Fibroblast of skin of left biceps (primary cell): ENCODE measurements around the gene MAP3K7CL.
"Not testable (repeated sequence)": the region's sequence is repeated elsewhere in the genome, so short reads cannot be mapped to it uniquely, and the experiment has no call there.

ENCODE experiments used
- DNase-seq, 2 experiments: peaks; one replicate each; pipeline ENCODE4 v3.0.0-alpha.2; 2013; ENCODE audit warnings: low read depth in 2 of 2

MAP3K7CL gene

DNA sequence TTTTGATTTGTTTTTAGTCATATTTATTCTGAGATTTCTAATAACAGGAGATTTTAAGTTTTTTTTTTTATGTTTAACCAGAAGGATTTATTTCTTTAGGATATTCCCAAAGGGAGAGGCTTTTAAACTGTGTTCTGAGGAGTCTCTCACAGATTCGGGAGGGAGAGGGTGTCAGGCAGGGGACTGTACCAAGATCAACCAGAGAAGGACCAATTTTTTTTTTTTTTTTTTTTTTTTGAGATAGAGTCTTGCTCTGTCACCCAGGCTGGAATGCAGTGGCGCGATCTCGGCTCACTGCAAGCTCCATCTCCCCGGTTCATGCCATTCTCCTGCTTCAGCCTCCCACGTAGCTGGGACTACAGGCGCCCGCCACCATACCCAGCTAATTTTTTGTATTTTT is 37.0 kb downstream of the MAP3K7CL start:
- DNase-seq: not testable (repeated sequence)

DNA sequence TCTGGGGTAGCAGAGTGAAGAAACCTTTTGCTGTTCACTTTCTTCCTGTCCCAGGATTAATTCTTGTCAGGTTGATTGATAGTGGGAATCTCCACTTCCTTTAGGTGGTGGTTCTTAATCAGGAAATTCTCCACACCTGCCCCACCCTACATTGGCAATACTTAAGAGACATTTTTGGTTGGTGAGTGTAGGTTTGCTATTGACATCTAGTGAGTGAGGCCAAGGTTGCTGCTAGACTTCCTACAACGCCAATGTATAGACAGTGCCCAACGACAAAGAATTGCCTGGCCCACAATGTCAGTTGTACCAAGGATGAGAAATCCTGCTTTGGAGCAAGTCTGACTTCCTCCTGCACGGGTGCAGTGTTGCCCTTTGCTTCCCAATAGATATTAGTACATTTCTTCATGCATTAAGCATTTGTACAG is 38.5 kb downstream of the MAP3K7CL start:
- DNase-seq: no peak

DNA sequence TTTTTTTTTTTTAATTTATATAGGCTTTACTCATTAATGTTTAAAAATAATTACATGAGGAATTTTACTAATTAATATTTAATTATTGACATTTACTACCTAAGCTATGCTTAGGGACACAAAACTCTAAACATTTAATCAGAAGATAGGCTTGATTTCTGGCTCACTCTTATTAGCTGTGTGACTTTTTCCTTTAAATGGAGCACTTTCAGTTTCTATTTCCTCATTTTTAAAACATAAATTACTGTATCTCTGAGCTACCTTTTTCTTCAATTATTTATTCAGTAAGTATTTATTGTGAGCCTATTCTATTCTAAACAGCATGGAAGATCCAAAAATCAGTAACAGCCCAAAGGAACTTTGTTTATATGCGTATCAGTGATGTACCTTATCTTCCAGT is 40.5 kb downstream of the MAP3K7CL start:
- no peak for DNase-seq

DNA sequence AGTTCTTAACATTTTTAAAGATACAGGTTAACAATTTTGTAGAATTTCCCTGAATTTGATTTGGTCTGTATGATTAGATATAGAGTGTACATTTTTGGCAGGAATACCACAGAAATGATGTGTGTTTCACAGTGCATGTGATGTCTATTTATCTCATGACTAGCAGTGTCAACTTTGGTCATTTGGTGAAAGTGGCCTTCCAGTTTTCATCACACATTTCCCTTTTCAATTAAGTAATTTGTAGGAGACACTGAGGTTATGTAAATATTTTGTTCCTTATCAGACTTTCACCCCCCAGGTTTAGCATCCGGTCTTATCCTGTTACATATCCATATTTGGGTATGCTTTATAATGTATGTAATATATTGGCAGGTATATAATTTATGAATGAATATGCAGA is 41.8 kb downstream of the MAP3K7CL start:
- no peak for DNase-seq

DNA sequence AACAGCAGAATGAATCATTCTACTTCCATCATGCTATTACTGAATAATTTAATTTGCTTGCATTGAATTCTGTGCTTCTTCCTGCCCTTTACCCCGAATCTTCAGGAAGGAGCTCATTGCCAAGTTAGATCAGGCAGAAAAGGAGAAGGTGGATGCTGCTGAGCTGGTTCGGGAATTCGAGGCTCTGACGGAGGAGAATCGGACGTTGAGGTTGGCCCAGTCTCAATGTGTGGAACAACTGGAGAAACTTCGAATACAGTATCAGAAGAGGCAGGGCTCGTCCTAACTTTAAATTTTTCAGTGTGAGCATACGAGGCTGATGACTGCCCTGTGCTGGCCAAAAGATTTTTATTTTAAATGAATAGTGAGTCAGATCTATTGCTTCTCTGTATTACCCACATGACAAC is 44.2 kb downstream of the MAP3K7CL start:
- no peak for DNase-seq

DNA sequence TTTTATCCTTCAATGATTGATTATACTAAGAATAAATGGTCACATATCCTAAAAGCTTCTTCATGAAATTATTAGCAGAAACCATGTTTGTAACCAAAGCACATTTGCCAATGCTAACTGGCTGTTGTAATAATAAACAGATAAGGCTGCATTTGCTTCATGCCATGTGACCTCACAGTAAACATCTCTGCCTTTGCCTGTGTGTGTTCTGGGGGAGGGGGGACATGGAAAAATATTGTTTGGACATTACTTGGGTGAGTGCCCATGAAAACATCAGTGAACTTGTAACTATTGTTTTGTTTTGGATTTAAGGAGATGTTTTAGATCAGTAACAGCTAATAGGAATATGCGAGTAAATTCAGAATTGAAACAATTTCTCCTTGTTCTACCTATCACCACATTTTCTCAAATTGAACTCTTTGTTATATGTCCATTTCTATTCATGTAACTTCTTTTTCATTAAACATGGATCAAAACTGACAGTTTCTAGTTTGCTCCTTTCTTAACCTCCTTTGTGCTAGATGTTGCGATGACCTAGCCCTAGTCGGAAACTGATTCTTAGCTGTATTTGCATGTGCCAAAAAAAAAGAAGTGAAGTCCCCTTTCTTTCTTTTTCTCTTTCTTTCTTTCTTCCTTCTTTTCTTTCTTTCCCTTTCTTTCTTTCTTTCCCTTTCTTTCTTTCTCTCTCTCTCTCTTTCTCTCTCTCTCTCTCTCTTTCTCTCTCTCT is 45.1 kb downstream of the MAP3K7CL start:
- DNase-seq: no peak

DNA sequence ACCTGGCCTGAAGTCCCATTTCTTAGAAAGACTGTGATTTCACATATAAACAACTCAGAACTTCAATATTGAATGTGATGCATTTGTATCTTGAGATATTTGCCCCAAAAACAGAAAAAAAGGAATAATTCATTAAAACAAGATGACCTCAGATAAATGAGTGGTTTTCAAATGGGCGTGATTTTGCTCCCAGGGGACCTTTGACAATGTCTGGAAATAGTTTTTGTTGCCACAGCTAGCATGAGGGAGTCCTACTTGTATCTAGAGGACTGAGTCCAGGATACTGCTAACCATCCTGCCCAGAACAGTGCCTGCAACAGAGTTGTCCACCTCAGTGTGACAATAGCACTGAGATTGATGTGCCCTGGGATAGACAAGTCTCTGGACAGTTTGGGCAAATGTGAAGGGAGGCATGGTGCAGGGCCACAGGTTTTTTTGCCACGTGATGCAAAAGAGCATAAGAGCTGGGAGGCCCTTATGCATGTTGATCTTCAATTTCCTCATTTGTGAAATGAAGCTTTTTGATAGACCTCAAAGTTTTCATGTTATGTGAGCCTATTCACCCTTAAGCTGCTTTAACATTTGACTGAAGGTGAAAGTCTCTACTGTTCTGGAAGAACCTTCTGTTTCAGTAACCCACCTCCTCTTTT is 46.2 kb downstream of the MAP3K7CL start:
- DNase-seq: no peak

DNA sequence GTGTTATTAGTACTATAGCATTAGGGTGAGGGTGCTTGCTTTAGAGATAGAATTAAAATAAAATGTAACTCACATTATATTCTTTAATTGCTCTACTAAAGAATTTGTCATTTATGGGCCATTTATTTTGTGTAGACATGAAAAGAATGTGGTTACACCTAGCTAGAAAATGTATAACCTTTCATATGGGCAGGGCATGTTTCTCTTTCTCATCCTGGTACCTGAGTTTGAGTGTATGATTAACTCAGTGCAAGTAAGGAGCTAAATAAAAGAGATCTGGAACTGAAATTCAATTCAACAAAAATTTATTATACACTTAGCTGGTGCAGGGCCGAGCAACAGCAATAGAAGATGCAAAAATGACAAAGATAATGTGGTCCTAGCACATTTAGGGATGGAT is 47.4 kb downstream of the MAP3K7CL start:
- DNase-seq: no peak

DNA sequence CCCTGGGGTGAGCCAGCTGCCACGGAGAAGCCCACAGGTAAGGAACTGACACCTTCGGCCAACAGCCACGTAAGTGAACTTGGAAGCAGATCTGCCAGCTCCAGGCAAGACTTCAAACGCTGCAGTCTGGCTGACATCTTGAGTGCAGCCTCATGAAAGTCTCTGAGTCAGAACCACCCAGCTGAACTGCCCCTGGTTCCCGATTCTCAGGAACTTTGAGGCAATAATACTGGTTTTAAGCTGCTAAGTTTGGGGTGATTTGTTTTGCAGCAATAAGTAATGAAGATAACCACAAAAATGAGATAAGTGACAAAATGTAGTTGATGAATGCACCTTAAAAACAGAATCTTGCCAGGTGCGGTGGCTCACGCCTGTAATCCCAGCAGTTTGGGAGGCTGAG is 48.5 kb downstream of the MAP3K7CL start:
- no peak for DNase-seq

DNA sequence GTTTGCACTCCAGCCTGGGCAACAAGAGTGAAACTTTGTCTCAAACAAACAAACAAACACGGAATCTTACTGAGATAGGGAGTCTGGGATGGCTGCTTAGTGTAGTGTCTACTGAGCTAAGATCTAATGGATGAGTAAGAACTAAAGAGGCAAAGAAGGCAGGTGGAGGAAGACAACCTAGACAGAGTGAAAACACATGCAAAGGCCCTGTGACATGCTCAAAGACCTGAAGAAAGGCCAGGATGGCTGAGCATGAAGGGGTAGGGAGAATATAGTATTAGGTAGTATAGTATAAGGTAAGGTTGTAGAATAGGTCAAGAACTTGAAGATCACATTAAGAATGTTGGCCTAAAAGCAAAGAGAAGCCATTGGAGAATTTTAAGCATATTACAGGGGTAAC is 49.1 kb downstream of the MAP3K7CL start:
- DNase-seq: no peak

DNA sequence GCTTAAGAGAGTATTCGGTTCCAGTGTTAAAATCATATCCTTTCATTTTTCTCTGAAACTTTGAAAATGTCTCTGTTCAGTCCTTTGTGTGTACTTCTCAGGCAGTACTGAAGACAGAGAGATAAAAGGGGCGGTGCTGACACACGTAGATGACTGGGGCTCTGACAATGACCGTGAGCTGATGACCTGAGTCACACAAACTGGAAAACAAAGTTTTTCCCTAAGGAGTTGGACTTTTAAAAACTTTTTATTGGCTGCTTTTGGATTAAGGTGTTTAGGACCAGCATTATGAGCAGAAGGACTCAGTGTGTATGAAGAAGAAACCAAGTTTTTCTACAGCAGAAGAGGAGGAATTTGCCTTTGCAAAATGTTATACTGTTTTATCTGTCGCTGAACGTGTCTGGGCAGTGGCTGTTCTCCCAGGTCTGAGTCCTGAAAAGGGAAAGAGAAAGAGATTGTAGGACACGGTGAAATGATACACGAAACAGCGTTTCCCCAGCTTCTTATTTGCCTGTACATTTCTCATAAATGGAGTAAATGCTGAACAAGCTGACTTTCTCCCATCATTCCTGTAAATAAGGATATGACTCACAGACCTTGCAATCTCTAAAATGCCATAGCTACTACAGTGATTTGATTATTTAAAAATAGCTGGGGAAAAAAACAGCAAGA is 51.5 kb downstream of the MAP3K7CL start:
- DNase-seq: peak; percentile 76 to 82

DNA sequence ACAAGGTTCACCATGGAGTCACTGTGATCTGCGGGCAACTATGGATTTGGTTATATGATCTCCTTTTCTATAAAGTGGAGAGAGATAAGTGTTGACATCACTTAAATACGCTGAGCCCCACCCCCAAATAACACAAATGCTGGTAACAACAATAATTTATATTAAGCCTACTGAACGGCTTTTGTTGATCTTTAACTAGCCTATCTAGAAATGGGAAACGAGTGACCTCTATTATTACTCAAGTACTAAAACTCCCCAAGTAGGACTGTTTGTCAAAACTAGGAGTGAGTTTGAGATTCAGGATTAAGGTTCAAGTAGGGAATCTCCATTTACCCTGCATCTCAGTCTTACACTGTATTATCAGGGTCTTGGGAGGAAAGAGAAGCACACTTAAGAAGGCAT is 52.2 kb downstream of the MAP3K7CL start:
- DNase-seq: no peak

DNA sequence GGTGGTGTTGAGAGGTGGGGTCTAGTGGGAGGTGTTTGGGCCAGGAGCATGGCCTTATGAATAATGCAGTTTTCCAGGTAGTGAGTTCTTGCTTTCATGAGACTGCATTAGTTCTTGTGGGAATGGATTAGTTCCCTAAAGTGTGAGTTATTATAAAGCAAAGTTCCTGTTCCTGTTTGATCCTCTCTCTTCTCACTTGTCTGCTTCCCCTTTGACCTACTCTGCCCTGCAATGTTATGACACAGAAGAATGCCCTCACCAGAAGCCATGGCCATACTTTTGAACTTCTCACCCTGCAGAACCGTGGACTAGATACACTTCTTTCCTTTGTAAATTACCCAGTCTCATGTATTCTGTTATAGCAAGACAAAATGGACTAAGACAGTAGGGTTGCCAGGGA is 53.6 kb downstream of the MAP3K7CL start:
- DNase-seq: no peak

DNA sequence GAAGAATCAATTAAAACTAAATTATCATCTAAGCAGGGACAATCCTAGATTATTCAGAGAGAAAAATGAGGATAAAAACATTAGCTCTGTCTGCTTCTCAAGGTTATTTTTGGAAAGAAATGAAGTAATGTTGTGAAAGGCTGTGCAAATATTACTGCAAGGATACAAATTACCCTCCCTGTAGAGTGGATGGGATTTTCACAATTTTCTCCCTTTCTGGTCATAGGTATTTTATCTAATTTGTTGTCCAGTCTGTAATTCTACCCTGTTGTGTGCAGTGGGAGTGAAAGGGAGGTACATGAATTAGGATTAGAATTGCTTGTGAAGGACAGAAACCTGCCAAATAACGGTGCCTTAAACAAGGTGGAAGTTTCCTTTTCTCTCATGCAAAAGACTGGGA is 54.7 kb downstream of the MAP3K7CL start:
- no peak for DNase-seq

DNA sequence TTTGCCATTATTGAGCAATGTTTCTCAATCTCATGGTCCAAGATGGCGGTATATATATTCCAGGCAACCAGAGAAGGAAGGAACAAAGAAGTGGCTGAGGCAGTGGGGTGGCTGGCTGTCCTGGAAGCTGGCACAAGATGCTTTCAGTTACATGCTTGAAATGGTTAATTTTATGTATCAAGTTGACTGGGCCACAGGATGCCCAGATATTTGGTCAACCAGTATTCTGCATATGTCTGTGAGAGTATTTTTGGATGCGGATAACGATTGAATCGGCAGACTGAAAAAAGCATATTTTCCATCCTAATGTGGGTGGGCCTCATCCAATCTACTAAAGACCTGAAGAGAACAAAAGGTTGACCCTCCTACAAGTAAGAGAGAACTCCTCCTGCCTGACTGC is 55.2 kb downstream of the MAP3K7CL start:
- no peak for DNase-seq

DNA sequence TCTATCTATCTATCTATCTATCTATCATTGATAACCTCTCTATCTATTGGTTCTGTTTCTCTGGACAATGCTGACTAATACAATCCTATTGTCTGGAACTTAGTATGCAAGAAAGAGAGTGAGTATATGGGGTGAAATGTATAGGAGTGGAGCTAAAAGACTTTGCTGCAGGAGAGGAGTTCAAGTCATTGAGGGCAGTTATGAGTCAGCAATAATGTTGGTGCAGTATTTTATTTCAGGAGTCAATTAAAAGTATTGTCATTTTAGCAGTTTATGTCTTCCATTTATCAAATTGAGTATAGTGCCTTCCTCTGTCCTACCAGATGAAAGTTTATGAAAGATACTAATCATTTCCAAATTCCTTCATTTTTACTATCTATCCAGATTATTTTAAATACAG is 55.8 kb downstream of the MAP3K7CL start:
- no peak for DNase-seq

DNA sequence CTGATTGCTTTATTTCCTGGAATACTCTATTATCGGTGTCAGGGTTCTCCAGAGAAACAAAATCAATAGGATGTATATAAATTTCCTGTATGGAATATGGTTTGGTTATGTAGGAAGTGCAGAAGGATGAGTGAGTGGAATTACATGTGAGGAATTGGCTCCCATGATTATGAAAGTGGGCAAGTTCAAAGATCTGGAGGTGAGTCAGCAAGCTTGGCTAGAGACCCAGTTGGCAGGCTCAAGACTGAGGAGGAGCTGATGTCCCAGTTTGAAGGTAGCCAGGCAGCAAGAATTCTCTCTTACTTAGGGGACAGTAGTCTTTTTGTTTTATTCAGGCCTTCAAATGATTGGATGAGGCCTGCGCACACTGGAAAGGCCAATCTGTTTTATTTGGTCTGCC is 57.5 kb downstream of the MAP3K7CL start:
- DNase-seq: peak; percentile 79 to 82

DNA sequence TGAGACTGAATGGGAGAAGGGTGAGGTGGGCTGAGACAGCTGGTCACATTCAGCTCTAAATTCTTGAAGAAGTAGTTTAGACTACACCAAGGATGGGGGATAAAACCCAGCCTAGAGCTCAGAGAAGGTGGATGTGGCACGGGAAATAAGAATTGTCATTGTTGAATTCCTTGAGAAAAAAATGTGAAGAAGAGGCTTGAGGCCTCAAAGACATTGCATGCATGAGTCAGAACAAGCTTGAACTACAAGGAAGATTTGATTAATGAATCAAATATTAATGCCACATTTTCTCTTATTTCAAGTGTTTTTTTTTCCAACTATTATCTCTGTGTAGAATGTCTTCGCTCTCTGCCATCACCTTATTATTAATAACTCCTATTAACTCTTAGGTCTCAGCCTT is 58.9 kb downstream of the MAP3K7CL start:
- DNase-seq: peak in 1 of 2 experiments; percentile 45

DNA sequence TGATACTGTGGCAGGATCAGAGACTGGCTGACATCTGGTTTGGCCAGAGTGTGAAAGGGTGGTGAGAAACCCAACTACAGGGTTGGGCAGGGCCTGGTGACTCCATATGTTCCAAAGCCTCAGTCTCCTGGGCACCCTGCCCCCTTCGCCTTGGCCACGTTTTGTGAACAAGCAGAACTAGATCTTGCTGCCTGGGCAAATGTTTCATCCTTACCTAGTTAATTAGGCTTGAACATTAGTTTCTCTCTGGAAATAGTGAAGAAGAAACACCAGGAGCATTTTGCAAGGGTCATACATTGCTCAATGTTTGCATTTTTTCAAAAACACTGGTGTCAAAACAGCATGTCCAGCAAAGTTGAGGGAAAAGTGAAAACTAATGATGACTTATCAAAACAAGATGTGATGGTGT is 60.5 kb downstream of the MAP3K7CL start:
- DNase-seq: peak; percentile 71 to 73

DNA sequence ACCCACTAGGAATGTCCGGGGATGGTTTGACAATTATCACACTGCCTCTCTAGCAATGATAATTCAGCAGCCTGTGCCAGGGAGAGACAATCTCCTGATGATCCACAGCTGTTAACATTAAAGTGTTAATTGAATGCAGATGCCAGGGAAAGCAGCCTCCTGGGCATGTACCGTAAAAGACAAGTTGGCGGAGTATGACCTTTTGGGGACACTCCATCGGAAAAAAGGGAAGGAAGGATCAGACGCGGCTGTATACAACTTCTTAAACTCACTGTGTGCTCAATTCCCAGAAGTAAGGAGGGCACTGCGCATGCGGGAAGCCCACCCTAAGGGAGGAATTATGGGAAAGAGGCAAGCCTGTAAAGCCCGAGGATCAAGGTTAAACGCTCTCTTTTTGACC is 62.6 kb downstream of the MAP3K7CL start:
- DNase-seq: no peak

DNA sequence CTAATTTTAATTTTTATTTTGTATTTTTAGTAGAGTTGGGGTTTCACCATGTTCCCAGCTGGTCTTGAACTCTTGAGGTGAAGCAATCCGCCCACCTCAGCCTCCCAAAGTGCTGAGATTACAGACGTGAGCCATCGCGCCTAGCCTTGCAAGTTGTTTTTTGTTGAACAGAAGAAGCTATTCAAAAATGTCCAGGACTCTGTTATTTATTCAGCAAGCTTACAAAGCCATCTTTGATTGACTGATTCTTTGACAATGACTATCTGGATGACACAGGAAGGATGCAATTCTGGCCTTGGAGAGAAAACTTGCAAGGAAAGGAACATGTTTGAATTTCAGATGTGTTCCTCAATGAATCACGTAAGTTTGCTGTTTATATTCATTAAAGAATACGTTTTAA is 63.5 kb downstream of the MAP3K7CL start:
- no peak for DNase-seq

DNA sequence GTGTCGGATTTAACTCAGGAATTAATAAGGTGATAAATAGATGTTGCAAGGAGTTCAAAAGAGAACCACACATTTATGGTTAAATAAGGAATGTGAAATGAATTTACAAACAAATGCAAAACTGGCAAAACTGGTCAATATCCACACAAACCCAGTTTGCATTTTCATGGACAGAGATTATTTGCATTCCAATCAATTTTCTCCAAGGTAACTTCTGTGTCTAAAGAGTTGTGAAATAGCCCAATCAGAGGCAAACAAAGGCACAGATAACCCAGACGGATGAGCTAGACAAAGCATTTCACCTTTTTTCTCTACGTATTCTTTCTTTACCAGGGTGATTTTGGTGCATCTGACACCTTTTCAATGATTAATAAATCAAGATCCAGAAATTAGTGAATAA is 63.9 kb downstream of the MAP3K7CL start:
- no peak for DNase-seq

DNA sequence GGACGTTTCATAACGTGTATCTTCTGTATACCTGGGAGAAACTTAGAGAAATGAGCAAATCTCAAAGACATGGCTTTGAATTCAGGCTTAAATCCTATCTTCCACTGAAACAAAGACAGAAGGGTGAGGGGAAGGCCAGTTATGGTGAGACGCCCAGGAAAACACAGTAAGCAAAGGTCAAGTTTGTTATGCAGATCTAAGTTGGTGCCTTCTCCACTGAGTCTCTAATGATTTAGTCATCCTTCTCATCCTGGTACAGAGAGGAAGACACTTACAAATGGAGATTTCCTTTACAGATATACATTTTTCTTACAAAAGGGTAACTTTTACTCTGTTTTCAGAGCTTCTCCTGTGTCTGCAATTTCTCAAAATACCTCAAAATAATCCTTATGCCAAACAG is 64.4 kb downstream of the MAP3K7CL start:
- DNase-seq: no peak
